ENCODE measurements around the gene RAB3IL1. TPM values are rescaled to one million over a fixed set of nuclear protein-coding genes. Genes with fewer than 3 reads are reported as not detected.

RAB3IL1 gene
- total and polyA plus RNA-seq, 2 of the 13 experiments (the other 11 are each of a cell fraction or from before 2014, with no cell fraction given): 1.2 to 2.0 TPM

DNA sequence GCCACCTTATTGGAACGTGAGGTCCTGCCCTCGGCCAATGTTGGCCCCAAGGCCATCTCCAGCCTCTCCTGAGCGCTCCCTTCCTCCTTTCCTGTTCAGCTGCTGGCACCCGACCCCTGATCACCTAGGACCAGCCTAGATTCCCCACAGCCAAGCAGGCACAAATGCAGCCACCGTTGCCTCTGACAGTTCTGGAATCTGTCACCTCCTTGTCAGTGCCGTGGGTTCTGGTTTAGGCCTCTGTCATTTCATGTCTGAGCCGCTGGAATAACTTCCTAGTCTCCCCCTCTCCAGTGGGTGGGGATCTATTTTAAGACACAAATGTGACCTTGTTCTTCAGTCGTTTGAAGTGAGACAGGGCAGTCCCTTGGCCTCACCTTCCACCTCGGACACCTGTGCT, 55.7 kb downstream of the RAB3IL1 start (continued):
- TF ChIP-seq, protein P1, sequence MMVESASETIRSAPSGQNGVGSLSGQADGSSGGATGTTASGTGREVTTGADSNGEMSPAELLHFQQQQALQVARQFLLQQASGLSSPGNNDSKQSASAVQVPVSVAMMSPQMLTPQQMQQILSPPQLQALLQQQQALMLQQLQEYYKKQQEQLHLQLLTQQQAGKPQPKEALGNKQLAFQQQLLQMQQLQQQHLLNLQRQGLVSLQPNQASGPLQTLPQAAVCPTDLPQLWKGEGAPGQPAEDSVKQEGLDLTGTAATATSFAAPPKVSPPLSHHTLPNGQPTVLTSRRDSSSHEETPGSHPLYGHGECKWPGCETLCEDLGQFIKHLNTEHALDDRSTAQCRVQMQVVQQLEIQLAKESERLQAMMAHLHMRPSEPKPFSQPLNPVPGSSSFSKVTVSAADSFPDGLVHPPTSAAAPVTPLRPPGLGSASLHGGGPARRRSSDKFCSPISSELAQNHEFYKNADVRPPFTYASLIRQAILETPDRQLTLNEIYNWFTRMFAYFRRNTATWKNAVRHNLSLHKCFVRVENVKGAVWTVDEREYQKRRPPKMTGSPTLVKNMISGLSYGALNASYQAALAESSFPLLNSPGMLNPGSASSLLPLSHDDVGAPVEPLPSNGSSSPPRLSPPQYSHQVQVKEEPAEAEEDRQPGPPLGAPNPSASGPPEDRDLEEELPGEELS (CRISPR knock-in tag; IDR thresholded peaks at IDR 0.05): no peak
- no peak for TF ChIP-seq PAX8 (CRISPR knock-in tag; IDR thresholded peaks at IDR 0.05; ENCODE audit: borderline replicate concordance)
- TF ChIP-seq, protein P2, sequence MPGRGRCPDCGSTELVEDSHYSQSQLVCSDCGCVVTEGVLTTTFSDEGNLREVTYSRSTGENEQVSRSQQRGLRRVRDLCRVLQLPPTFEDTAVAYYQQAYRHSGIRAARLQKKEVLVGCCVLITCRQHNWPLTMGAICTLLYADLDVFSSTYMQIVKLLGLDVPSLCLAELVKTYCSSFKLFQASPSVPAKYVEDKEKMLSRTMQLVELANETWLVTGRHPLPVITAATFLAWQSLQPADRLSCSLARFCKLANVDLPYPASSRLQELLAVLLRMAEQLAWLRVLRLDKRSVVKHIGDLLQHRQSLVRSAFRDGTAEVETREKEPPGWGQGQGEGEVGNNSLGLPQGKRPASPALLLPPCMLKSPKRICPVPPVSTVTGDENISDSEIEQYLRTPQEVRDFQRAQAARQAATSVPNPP (CRISPR knock-in tag; IDR thresholded peaks at IDR 0.05): no peak
- TF ChIP-seq ZNF292 (CRISPR knock-in tag; IDR thresholded peaks at IDR 0.05; ENCODE audit: borderline replicate concordance, low read depth): no peak
- no peak for TF ChIP-seq ZNF431 (CRISPR knock-in tag; IDR thresholded peaks at IDR 0.05; ENCODE audit: borderline replicate concordance, low read depth)
- no peak for TF ChIP-seq ZC3H13 (CRISPR knock-in tag; IDR thresholded peaks at IDR 0.05)
- no peak for TF ChIP-seq NAIF1 (CRISPR knock-in tag; IDR thresholded peaks at IDR 0.05; ENCODE audit: borderline replicate concordance)
- TF ChIP-seq ZFP36L1 (CRISPR knock-in tag; IDR thresholded peaks at IDR 0.05): no peak
- TF ChIP-seq NR3C1 (CRISPR knock-in tag; IDR thresholded peaks at IDR 0.05): no peak
